SKM-1 treated with dmso at 0.1 percent for 144 hours (cell line): Measurements from ENCODE around the gene SMPD3.

Experiments
- DNase-seq: peaks from one replicate; lab custom pipeline; 2025; ENCODE audit not compliant: unreplicated experiment; lab: John Stamatoyannopoulos, UW

SMPD3 gene

GRCh38 chr16:68404736-68405345 lies 43.5 kb downstream of the SMPD3 start:
- DNase-seq = no peak

DNA sequence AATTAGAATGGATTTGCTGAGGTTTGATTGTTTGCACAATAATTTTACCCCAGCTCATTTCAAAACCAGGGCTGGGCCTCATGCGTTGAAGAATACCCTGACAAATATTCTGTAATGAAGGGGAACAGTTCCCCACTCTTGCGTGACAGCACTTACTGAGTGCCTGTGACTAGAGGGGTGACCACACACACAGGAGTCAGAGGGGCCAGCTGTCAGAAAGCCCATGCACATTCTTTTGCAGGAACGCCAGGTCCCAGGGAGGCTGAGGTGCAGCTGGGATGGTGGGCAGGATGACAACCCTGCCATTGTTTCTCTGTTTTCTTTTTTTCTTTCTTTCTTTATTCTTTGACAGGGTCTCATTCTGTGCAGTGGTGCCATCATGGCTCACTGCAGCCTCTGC lies 44.6 kb downstream of the SMPD3 start:
- no peak for DNase-seq

GRCh38 chr16:68403177-68403576 lies 45.1 kb downstream of the SMPD3 start:
- no peak for DNase-seq

GRCh38 chr16:68402748-68403040 lies 45.6 kb downstream of the SMPD3 start:
- DNase-seq = no peak

- peak; percentile 4 for DNase-seq
Measured at GRCh38 chr16:68401871-68402747, 46.2 kb downstream of the SMPD3 start.

GRCh38 chr16:68400924-68401460 lies 47.3 kb downstream of the SMPD3 start:
- DNase-seq = no peak

DNA sequence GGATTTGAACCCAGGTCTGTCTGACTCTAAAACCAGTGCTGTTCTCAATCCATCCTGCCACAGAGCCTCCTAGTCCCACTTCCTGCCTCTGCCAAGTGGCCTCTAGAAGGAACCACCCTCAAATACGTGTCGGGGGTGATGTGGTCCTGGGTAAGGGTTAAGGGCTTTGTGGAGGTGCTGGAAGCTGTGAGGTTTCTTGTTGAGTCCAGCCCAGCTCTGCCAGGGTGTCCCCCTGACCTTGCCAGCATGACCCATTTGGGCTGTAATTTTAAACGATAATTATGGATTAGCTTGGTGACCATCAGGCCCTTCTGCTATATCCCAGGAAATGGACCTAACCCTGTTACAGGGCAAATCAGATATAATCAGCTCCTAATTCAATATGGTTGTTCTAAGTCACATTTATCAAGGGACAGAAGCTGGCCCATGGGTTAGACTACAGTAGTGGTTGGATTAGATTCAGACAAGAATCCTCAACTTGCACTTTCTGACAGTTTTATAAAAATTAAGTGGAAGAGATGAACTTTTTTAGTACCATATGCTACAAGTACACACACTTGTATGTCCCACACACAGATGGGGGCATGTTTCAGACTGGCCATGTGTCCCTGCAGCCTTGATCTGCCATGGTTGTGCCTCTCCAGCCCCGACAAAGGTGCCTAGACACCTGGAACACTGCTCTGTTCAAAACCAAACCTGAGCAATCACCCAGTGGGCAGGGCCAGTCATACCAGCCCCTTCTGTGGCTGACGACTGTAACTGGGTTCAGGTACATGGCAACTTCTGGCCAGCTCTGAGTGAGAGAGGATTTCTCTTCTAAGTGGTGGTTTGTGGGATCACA lies 48.0 kb downstream of the SMPD3 start:
- DNase-seq = no peak

- no peak for DNase-seq
Measured at GRCh38 chr16:68399456-68399855, 48.9 kb downstream of the SMPD3 start.

GRCh38 chr16:68397710-68398201 lies 50.6 kb downstream of the SMPD3 start:
- DNase-seq = no peak

DNA sequence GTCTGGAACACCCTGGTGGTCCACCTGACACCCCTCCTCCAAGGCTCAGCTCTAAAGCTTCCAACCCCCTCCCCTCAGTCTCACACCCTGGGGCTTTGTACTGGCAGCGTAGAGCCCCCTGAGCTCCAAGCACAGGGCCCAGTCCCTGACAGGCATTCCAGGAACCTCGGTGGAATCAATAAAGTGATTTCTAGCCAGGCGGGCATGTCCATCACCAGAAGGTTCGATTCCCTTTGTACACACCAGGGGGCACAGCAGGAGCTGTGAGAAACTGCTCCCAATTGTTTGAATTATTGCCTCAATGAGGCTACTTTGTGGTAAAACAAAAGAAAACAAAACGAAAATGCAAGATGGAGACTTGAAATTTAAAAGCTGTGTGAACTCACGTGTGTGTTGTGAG lies 51.8 kb downstream of the SMPD3 start:
- peak; percentile 13 for DNase-seq

GRCh38 chr16:68395815-68396214 lies 52.5 kb downstream of the SMPD3 start:
- DNase-seq = no peak

GRCh38 chr16:68395167-68395786 lies 53.0 kb downstream of the SMPD3 start:
- DNase-seq = no peak

- no peak for DNase-seq
Measured at GRCh38 chr16:68393333-68393732, 55.0 kb downstream of the SMPD3 start.

- DNase-seq = no peak
Measured at GRCh38 chr16:68389750-68390371, 58.4 kb downstream of the SMPD3 start.

GRCh38 chr16:68389006-68389405 lies 59.3 kb downstream of the SMPD3 start:
- DNase-seq = no peak

DNA sequence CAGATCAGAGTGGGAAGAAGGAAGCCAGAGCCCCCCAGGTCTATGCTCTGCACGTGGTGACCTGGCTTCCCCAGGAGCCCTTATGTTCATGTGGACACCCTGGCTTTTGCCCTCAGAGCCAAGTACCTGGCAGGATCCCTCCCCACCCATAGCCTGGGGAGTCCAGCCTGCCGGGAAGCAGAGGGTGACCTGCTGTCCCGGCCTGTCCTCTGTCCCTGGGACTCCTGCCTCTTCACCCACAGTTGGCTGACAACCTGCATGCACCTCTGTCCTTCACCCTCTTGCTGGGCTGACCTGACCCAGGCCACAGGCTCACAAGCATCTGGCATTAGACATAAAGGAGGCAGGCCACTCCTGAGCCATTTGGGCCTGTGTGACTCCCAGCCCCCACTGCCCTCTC lies 60.2 kb downstream of the SMPD3 start:
- DNase-seq = no peak

GRCh38 chr16:68387301-68387700 lies 61.0 kb downstream of the SMPD3 start:
- DNase-seq = no peak

- DNase-seq = no peak
Measured at GRCh38 chr16:68386628-68387027, 61.7 kb downstream of the SMPD3 start.

DNA sequence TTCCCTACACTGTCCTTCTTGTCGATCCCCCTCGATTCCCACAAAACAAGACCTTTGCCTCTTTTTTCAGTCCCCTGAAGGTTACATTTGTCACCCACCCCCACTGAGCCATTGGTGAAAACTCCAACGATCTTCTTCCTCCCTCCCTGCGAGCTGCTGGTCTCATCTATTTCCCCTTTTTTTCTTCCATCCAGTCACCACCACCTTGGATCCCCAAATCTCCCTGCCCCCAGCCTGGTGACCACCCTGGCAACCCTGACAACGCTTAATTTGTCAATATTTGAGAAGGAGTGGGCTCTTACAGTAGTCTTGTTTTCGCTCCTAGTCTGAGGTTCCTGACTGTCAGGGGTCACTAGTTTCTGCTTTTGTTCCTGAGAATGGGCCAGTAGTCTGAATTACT lies 62.9 kb downstream of the SMPD3 start:
- peak; percentile 12 for DNase-seq
